ENCODE data around the gene CD2AP.

Gene CD2AP

GRCh38 chr6:47574789-47575188, 97.2 kb downstream of the CD2AP start:
- DNase-seq (ENCODE audit: extremely low read depth, low read depth) = no peak
- no peak for TF ChIP-seq CTCF (IDR thresholded peaks at IDR 0.05; ENCODE audit: low read depth, low read length)

- TF ChIP-seq CTCF (IDR thresholded peaks at IDR 0.05; ENCODE audit: low read depth, low read length) = no peak
These were observed 101.5 kb downstream of the CD2AP start for GRCh38 chr6:47579040-47579439.

GRCh38 chr6:47581591-47581990, 104.0 kb downstream of the CD2AP start:
- TF ChIP-seq CTCF (IDR thresholded peaks at IDR 0.05; ENCODE audit: low read depth, low read length) = no peak
- no peak for DNase-seq (ENCODE audit: extremely low read depth, low read depth)

More at GRCh38 chr6:47579040-47579439, 101.5 kb downstream of the CD2AP start:
- no peak for DNase-seq (ENCODE audit: extremely low read depth, low read depth)

- no peak for DNase-seq (ENCODE audit: extremely low read depth, low read depth)
- TF ChIP-seq CTCF (IDR thresholded peaks at IDR 0.05; ENCODE audit: low read depth, low read length) = no peak
These were observed 109.9 kb downstream of the CD2AP start for GRCh38 chr6:47587493-47587892.

GRCh38 chr6:47592131-47592840, 114.7 kb downstream of the CD2AP start:
- DNase-seq (ENCODE audit: extremely low read depth, low read depth) = no peak
- TF ChIP-seq CTCF (IDR thresholded peaks at IDR 0.05; ENCODE audit: low read depth, low read length) = no peak

- DNase-seq (ENCODE audit: extremely low read depth, low read depth) = no peak
- no peak for TF ChIP-seq CTCF (IDR thresholded peaks at IDR 0.05; ENCODE audit: low read depth, low read length)
These were observed 116.4 kb downstream of the CD2AP start for GRCh38 chr6:47593979-47594378.

- DNase-seq (ENCODE audit: extremely low read depth, low read depth) = no peak
These were observed 118.2 kb downstream of the CD2AP start for GRCh38 chr6:47595785-47596184.

More at GRCh38 chr6:47595785-47596184, 118.2 kb downstream of the CD2AP start:
- no peak for TF ChIP-seq CTCF (IDR thresholded peaks at IDR 0.05; ENCODE audit: low read depth, low read length)

Data from AG09319 (cell line).